ENCODE data around the gene GOSR2.

The GOSR2 gene

GRCh38 chr17:46922804-46923635 is at the start of gene GOSR2:
TSS of gene GOSR2 (plus strand) at chr17:46923160. CDS start at chr17:46923193, 33 bp downstream.
- DNase-seq: peak; percentile 88

- no peak for DNase-seq
Measured at GRCh38 chr17:46873941-46874645, 48.9 kb upstream of the GOSR2 start.

- no peak for DNase-seq
Measured at GRCh38 chr17:46874906-46875305, 48.1 kb upstream of the GOSR2 start.

- DNase-seq: no peak
Measured at GRCh38 chr17:46875849-46876352, 47.1 kb upstream of the GOSR2 start.

- no peak for DNase-seq
Measured at GRCh38 chr17:46876353-46876887, 46.5 kb upstream of the GOSR2 start.

- DNase-seq: no peak
Measured at GRCh38 chr17:46876926-46877325, 46.0 kb upstream of the GOSR2 start.

- no peak for DNase-seq
Measured at GRCh38 chr17:46877466-46877865, 45.5 kb upstream of the GOSR2 start.

GRCh38 chr17:46878055-46878454 is 44.9 kb upstream of the GOSR2 start:
- DNase-seq: no peak

GRCh38 chr17:46879101-46879500 is 43.9 kb upstream of the GOSR2 start:
- no peak for DNase-seq

GRCh38 chr17:46881015-46881414 is 41.9 kb upstream of the GOSR2 start:
- DNase-seq: no peak

GRCh38 chr17:46882666-46883065 is 40.3 kb upstream of the GOSR2 start:
- no peak for DNase-seq

GRCh38 chr17:46883871-46884520 is 39.0 kb upstream of the GOSR2 start:
- DNase-seq: no peak

GRCh38 chr17:46884552-46884951 is 38.4 kb upstream of the GOSR2 start:
- DNase-seq: no peak

- no peak for DNase-seq
Measured at GRCh38 chr17:46885415-46886309, 37.3 kb upstream of the GOSR2 start.

GRCh38 chr17:46886310-46886663 is 36.7 kb upstream of the GOSR2 start:
- DNase-seq: no peak

- DNase-seq: no peak
Measured at GRCh38 chr17:46887717-46888116, 35.2 kb upstream of the GOSR2 start.

- no peak for DNase-seq
Measured at GRCh38 chr17:46888727-46889126, 34.2 kb upstream of the GOSR2 start.

- no peak for DNase-seq
Measured at GRCh38 chr17:46889519-46889918, 33.4 kb upstream of the GOSR2 start.

- peak; percentile 9 for DNase-seq
Measured at GRCh38 chr17:46889992-46890564, 32.9 kb upstream of the GOSR2 start.

- no peak for DNase-seq
Measured at GRCh38 chr17:46890638-46891037, 32.3 kb upstream of the GOSR2 start.

- DNase-seq: no peak
Measured at GRCh38 chr17:46892192-46892703, 30.7 kb upstream of the GOSR2 start.

- DNase-seq: no peak
Measured at GRCh38 chr17:46894024-46894423, 28.9 kb upstream of the GOSR2 start.

All from fibroblast of skin of right biceps (primary cell).